Brain microvascular endothelial cell (primary cell): ENCODE results near the gene STH.
"Not testable (repeated sequence)": the region's sequence is repeated elsewhere in the genome, so short reads cannot be mapped to it uniquely, and the experiment has no call there.

Source experiments
- DNase-seq: peaks from one replicate; pipeline ENCODE4 v3.0.0-alpha.2; 2020
- H3K27ac ChIP-seq: fragments of 250-450 bp; sonication (Bioruptor Pico); 2 replicates; pipeline ENCODE4 v1.5.1; 2020; ENCODE audit warnings: mild to moderate bottlenecking, moderate library complexity
- H3K27me3 ChIP-seq: fragments of 250-450 bp; sonication (Bioruptor Pico); replicated peaks from 2 replicates; pipeline ENCODE4 v1.5.1; 2020; ENCODE audit warnings: mild to moderate bottlenecking
- H3K36me3 ChIP-seq: fragments of 250-450 bp; sonication (Bioruptor Pico); replicated peaks from 2 replicates; pipeline ENCODE4 v1.5.1; 2020; ENCODE audit warnings: mild to moderate bottlenecking
- H3K4me3 ChIP-seq: 2 replicates; pipeline ENCODE4 v1.5.1; 2011; ENCODE audit warnings: low read depth, mild to moderate bottlenecking, control low read depth, low read length, moderate library complexity
- CTCF ChIP-seq: IDR thresholded peaks from 2 replicates; pipeline ENCODE4 v1.5.1; 2011; ENCODE audit warnings: low read depth, mild to moderate bottlenecking, moderate library complexity, low read length, control low read depth, inconsistent platforms; ENCODE audit errors: missing control alignments
- in situ Hi-C: cut with HindIII; loops from 2 replicates; pipeline ENCODE4 v1.10.0; 2017; ENCODE audit warnings: low sequenced_read_pairs, low pct_ligation_motif_present

The STH gene

GRCh38 chr17:45952814-45953320, 46.2 kb upstream of the STH start:
- no peak for TF ChIP-seq CTCF
- Histone ChIP-seq H3K27me3 (peaks cover 15% of the 10 kb centered on the region), H3K4me3 (no peak overlapping the region), H3K36me3 (no peaks in the 10 kb centered on the region), H3K27ac (no peak overlapping the region)
- no peak for DNase-seq
- in situ Hi-C loops: no loop called here

- in situ Hi-C loops: no loop called here
- no peak for TF ChIP-seq CTCF
- H3K36me3 ChIP-seq: no peaks in the 10 kb centered on the region
- no peak overlapping the region for H3K4me3 ChIP-seq
- no peak overlapping the region for H3K27ac ChIP-seq
- peaks cover 15% of the 10 kb centered on the region for H3K27me3 ChIP-seq
- DNase-seq: no peak
These were observed 45.5 kb upstream of the STH start for GRCh38 chr17:45953561-45953960.

GRCh38 chr17:45954914-45955313, 44.1 kb upstream of the STH start:
- TF ChIP-seq CTCF: no peak
- H3K4me3 ChIP-seq: no peak overlapping the region
- in situ Hi-C loops: no loop called here
- no peaks in the 10 kb centered on the region for H3K36me3 ChIP-seq
- peaks cover 7% of the 10 kb centered on the region for H3K27me3 ChIP-seq
- DNase-seq: no peak
- no peak overlapping the region for H3K27ac ChIP-seq

GRCh38 chr17:45955326-45955725, 43.7 kb upstream of the STH start:
- H3K4me3 ChIP-seq: no peak overlapping the region
- H3K27ac ChIP-seq: no peak overlapping the region
- DNase-seq: no peak
- H3K27me3 ChIP-seq: peaks cover 3% of the 10 kb centered on the region
- H3K36me3 ChIP-seq: no peaks in the 10 kb centered on the region
- no peak for TF ChIP-seq CTCF
- in situ Hi-C loops: no loop called here

GRCh38 chr17:45956090-45956489, 43.0 kb upstream of the STH start:
- no peaks in the 10 kb centered on the region for H3K27me3 ChIP-seq
- no peak overlapping the region for H3K4me3 ChIP-seq
- no peaks in the 10 kb centered on the region for H3K36me3 ChIP-seq
- no peak for TF ChIP-seq CTCF
- in situ Hi-C loops: no loop called here
- DNase-seq: no peak
- H3K27ac ChIP-seq: no peak overlapping the region

GRCh38 chr17:45956746-45957145, 42.3 kb upstream of the STH start:
- H3K36me3 ChIP-seq, H3K27ac ChIP-seq, H3K4me3 ChIP-seq, H3K27me3 ChIP-seq, in situ Hi-C loops, DNase-seq: not testable (repeated sequence)
